Stimulated activated CD8-positive, alpha-beta memory T cell treated with anti-CD3 and anti-CD28 coated beads, Interleukin-4, amount 100 ng/mL, for 24 hours (primary cell): ENCODE results near the gene MXI1.
"Not testable (repeated sequence)": the region's sequence is repeated elsewhere in the genome, so short reads cannot be mapped to it uniquely, and the experiment has no call there.

Experiments used
- DNase-seq: peaks from one replicate; pipeline ENCODE4 v3.0.0-alpha.2; 2020; ENCODE audit warnings: low read depth

Gene MXI1

DNA sequence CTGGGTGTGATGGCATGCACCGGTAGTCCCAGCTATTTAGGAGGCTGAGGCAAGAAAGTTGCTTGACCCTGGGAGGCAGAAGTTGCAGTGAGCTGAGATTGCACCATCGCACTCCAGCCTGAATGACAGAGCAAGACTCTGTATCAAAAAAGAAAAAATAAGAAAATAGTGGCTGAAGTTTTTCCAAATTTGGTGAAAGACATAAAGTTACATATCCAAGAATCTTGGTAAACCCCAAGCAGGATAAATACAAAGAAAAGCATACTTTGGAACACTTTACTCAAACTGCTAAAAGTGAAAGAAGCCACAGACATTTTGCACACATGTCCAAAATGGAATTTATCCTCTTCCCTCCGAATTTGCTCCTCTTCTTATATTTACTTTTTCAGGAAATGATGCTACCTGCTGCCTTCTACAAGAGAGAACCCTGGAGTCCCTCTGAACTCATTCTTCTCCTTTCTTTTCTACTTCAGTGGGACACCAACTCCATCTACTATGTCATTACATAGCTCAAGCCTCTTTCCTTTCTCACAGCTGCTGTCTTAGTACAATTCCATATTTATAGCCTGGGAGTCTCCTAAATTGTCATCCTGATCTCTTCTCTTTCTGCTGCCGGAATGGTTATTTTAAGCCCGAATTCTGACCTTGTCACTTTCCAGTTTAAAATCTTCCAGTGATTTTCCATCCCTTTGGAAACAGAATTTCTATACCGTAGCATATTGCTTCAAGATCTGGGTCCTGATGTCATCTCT, 114.6 kb downstream of the MXI1 start:
- no peak for DNase-seq

DNA sequence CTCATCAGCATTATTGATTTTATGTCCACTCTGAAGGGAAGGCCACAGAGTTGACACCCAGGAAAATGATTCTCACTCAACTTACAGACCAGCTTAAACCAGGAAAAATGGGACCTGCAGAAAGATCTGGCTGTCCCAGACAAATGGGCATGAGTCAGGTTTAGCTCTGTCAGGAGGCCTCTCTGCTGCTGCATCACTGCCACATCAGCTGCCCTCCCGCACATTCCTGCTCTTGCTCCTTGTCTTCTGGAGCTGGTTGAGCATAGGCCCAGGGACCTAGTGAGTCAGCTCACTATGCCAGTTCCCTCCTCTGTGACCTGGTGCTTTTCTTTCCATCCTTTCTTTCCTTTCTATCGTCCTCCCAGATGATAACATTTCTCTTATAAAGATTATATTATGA, 116.1 kb downstream of the MXI1 start:
- no peak for DNase-seq

DNA sequence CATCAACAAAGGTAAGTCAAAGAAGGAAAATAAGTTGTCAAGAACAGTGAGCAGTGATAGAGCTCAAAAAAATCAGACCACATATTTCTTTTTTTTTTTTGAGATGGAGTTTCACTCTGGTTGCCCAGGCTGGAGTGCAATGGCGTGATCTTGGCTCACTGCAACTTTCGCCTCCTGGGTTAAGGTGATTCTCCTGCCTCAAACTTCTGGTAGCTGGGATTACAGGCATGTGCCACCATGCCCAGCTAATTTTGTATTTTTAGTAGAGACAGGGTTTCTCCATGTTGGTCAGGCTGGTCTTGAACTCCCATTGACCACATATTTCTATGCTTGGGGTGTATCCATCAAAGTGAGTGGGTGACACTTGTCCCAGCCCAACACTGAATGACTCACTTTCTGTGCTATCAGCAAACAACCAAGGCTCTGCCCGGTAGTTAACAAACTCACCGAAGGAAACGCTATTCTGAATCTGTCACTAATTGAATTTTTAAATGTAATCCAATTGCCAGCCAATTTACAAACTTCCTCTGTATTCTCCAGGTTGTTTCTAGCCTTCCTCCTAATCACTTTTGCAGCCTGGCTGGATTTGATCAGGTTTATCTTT, 116.9 kb downstream of the MXI1 start:
- no peak for DNase-seq

DNA sequence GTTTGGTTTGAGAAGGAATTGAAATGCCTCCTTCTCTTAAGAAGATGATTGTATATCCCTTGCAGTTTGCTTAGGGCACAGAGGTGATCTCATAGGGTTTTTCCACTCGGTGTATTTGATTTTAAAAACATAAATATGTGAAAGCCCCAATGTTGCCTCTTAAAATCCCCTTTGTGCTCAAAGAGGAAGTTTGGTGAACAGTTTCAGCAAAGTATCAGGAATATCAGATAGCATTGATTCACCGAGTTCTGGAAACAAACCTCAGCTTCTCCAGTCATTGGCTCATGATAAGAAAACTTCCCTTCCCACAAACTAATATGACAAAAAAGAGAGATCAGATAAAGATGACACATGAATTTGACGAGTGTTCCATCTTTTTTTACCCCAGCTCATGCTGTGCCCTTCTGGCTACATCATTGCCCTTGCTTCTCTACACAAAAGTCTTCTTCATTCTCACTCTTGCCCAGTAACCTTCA, 117.4 kb downstream of the MXI1 start:
- DNase-seq = no peak

DNA sequence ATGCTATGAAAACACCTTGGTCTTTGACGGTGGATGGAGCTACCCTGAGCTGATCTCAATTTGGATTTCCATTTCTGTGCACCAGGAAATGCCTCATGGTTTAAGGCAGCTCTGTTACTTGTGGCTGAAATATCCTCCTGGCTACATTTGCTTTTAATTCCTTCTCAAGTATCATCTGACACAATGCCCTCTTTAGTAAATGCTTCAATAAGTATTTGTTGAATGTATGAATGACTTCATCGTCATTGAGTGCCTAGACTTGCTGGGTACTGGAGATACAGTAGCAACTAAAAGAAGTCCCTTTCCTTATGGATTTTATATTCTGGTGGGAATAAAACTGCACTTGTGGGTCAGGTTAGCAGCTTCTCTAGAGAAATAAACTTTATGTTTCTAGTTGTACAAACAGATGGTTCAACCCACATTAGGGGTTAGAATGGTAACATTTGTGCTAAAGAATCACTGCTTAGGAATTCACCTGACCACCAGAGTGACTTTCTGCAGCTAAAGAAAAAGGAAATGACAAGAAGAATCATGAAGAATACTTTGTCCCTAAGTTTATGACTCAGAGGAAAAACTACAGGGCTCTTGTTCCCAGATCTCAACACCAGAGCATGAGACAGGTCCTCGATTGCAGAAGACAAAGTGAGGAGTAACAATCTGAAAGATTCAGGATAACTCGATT, 119.1 kb downstream of the MXI1 start:
- no peak for DNase-seq

DNA sequence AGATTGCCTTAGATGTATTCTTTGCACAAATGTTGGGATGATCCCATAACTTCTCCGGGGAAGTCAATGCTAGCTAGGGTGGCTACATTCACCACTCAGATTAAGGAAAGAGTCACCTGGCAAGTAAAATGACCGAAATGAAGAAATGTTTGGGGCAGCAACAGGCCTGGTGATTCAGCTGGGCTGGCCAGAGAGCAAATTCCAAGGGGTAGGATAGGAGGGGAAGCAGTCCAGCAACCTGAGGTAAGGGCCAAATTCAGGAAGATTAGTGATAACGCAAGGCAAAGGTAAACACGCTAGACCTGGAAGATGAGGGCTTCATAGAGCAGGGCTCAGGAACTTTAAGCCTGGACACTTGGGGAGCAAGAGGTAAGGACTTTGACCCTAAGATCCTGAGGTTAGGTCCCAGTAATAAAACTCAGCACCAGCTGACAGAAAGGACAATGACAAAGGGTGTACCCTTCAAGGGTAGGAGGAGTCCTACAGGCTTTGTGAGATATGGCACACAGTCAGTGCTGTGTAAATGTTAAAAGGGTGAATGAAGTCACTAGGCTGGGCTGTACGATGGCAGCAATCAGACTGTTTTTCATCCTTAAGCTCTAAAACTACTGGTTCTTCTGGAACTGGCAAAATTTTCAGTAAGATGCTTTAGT, 120.0 kb downstream of the MXI1 start:
- DNase-seq = no peak

DNA sequence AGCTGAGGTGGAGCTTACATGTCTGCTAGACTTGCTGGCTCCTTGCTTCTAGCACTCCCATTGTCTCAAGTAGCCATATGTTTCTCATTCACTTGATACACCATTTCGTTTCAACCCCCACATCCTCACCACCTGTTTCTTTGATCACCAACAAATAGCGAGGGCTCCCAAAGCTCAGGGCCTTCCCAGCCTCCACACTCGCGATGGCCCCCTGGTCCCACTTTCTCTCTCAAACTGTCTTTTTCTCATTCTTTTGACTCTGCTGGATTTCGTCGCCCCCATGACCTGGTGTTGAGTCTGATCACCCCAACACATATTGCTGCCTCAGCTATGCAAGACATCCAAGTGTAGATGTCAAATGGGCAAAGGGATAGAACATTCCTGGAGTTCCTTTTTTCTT, 123.3 kb downstream of the MXI1 start:
- DNase-seq = no peak

DNA sequence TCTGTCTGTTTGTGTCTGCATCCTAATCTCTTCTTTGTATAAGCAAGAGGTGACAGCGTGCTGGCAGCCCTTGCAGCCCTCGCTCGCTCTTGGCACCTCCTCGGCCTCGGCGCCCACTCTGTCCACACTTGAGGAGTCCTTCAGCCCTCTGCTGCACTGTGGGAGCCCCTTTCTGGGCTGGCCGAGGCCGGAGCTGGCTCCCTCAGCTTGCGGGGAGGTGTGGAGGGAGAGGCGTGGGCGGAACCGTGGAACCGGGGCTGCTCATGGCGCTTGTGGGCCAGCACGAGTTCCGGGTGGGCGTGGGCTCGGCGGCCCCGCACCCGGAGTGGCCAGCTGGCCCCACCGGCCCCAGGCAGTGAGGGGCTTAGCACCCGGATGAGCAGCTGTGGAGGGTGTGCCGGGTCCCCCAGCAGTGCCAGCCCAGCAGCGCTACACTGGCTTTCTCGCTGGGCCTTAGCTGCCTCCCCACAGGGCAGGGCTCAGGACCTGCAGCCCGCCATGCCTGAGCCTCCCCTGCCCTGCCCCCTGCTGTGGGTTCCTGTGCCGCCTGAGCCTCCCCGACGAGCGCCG, 123.9 kb downstream of the MXI1 start:
- DNase-seq = not testable (repeated sequence)

DNA sequence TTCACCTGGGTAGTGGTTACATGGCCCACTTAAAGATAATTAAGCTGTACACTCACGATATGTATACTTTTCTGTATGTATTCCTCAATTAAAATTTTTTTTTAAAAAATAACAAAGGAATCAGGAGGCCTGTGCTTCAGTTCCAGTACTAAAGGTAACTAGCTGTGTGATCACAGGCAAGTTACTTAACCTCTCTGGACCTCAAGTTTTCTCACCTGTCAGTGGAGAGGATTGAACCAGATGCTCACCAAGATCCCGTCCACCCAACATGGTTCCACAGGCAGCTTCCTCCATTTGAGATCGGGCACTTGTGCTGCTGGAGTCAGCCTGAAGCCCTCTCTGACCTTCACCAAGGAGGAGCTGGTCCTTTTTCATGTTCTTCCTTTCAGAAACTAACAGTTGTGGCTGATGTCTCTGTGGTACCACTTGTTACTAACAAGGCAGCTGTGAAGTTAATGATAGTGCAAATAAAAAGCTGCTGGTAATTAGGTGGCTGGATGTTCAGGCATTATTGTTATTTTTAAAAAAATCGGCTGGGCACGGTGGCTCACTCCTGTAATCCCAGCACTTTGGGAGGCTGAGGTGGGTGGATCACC, 126.8 kb downstream of the MXI1 start:
- DNase-seq = no peak

DNA sequence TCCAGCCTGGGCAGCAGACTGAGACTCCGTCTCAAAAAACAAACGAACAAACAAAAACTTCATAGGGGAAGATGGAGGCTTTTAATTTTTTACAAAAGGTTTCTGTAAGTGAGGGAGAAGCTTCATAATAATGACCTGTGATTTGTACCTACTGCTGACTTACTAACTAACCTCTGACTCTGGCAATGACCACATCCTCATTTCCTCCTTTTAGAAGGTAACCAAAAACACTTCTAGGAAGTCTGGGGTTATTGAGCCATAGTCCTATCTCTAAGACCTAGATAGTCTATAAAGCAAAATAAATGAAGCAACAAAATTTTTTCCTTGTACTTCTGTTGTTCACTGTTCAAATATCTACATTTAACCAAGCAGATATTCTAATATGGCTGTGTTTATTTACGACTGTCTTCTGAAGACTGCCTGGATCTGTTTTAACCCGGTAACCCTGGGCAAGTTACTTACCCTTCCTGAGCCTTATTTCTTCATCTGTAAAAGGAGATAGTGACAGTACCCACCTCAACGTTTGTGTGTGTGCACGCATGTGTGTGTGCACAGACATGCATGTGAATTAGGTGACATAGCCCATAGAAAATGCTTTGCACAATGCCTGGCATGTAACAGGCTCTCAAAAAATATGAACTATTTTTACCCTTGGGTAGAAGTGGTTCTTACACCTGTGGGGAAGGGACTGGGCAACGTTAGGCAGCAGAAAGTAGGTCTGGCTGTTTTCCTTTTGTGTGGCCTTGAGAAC, 128.1 kb downstream of the MXI1 start:
- DNase-seq = no peak

DNA sequence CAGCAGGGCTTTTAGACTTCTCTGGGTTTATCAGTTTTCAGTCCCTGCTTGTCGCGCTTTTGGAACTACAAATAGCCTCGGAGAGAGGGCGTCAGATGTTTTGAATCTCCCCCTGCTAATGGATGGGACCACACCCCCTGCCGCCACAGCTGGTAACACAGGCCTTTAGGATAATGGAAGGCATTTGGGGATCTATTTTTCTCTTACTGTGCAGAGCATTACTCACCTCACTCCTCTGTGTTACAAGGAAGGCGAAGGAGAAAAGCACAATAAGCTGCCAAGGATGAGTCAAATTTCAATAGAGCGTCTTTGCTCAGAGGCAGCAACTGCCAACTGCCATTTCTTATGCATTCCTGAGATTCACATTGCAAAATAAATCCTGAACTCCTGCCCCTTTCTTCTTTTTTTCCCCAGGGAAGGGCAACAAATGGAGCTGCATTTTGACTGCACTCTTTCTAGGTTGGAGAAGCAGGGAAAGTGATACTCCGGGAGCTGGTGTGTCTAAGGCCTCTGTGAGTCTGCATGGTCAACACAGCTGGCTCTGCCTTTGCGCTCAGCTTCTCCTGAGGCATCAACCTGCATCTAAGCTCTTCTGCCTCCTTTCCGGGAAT, 128.8 kb downstream of the MXI1 start:
- DNase-seq = no peak
